Measurements from ENCODE around the gene ZNF784. TPM values are rescaled to one million over a fixed set of nuclear protein-coding genes. Genes with fewer than 3 reads are reported as not detected.
A peak's percentile ranks its signal among the peaks of the same experiment; 100 is the strongest.

The ZNF784 gene
- total and polyA plus RNA-seq, 2 of the 13 experiments (the other 11 are each of a cell fraction or from before 2014, with no cell fraction given), result 4.1 to 4.2 TPM

GRCh38 chr19:55585658-55586339 is 38.6 kb downstream of the ZNF784 start (continued):
- no peak for TF ChIP-seq MXD1 (CRISPR knock-in tag; IDR thresholded peaks at IDR 0.05)
- TF ChIP-seq TAF15 (IDR thresholded peaks at IDR 0.05; ENCODE audit: low read depth, low read length, poor library complexity, severe bottlenecking), result no peak
- TF ChIP-seq, protein P1, sequence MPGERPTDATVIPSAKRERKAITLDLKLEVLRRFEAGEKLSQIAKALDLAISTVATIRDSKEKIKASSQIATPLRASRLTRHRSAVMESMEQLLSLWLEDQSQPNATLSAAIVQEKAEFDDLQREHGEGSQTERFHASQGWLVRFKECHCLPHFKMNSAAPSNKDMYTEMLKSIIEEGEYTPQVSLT (CRISPR knock-in tag; IDR thresholded peaks at IDR 0.05; ENCODE audit: borderline replicate concordance, low read depth), result no peak
- no peak for TF ChIP-seq ZNF282 (IDR thresholded peaks at IDR 0.05; ENCODE audit: partially characterized antibody)
- no peak for TF ChIP-seq ZNF451 (CRISPR knock-in tag; IDR thresholded peaks at IDR 0.05)
- no peak; the same call in 1 of the 2 replicates for TF ChIP-seq SKIL (CRISPR knock-in tag; IDR thresholded peaks at IDR 0.05; ENCODE audit: borderline replicate concordance)
- no peak for TF ChIP-seq MTF1 (CRISPR knock-in tag; IDR thresholded peaks at IDR 0.05)
- no peak for TF ChIP-seq FLYWCH1 (CRISPR knock-in tag; IDR thresholded peaks at IDR 0.05)
- TF ChIP-seq RBM22 (optimal IDR thresholded peaks at IDR 0.05; ENCODE audit: low read length), result no peak
- TF ChIP-seq ZNF790 (CRISPR knock-in tag; IDR thresholded peaks at IDR 0.05; ENCODE audit: borderline replicate concordance), result no peak
- no peak for TF ChIP-seq GLI4 (CRISPR knock-in tag; IDR thresholded peaks at IDR 0.05; ENCODE audit: borderline replicate concordance)
- TF ChIP-seq KDM2A (CRISPR knock-in tag; IDR thresholded peaks at IDR 0.05; ENCODE audit: borderline replicate concordance, low read depth), result no peak; the same call in 1 of the 2 replicates
- no peak for TF ChIP-seq ZNF891 (CRISPR knock-in tag; IDR thresholded peaks at IDR 0.05)
- peak; percentile 96 for TF ChIP-seq GFI1 (CRISPR knock-in tag; IDR thresholded peaks at IDR 0.05; ENCODE audit: borderline replicate concordance)
- TF ChIP-seq SMAD9 (CRISPR knock-in tag; IDR thresholded peaks at IDR 0.05), result no peak
- no peak for TF ChIP-seq ATF7-NPFF (CRISPR knock-in tag; IDR thresholded peaks at IDR 0.05; ENCODE audit: low read depth)
- no peak for TF ChIP-seq AFF4 (CRISPR knock-in tag; IDR thresholded peaks at IDR 0.05)
- no peak for TF ChIP-seq JUND (CRISPR knock-in tag; IDR thresholded peaks at IDR 0.05)
- TF ChIP-seq PHF21A (CRISPR knock-in tag; IDR thresholded peaks at IDR 0.05), result peak; percentile 67; the same call in 1 of the 2 replicates
- no peak for TF ChIP-seq ATF1 (CRISPR knock-in tag; IDR thresholded peaks at IDR 0.05)
- peak; percentile 61; the same call in 1 of the 2 replicates for TF ChIP-seq SIN3A (IDR thresholded peaks at IDR 0.05; ENCODE audit: borderline replicate concordance, low read depth, low read length)
- no peak for TF ChIP-seq PTBP1 (IDR thresholded peaks at IDR 0.05; ENCODE audit: low read depth, low read length, poor library complexity, severe bottlenecking)
- TF ChIP-seq ZNF674 (CRISPR knock-in tag; IDR thresholded peaks at IDR 0.05; ENCODE audit: low read depth), result no peak
- peak; percentile 22; the same call in 1 of the 2 replicates for TF ChIP-seq TBX2 (CRISPR knock-in tag; IDR thresholded peaks at IDR 0.05; ENCODE audit: borderline replicate concordance)

All from HepG2 (cell line).